SK-N-SH (cell line): ENCODE measurements around the gene JOSD1. TPM values are rescaled to one million over a fixed set of nuclear protein-coding genes. Genes with fewer than 3 reads are reported as not detected.

Source experiments
- CTCF ChIA-PET: fragments of 300-600, 350-600 bp; formaldehyde crosslinking; extraction: SDS; loops from one replicate; lab custom pipeline; 2021; lab: Yijun Ruan, JAX
- POLR2A ChIA-PET: fragments of 350-600 bp; sonication (Branson Sonifier 250); formaldehyde crosslinking; extraction: SDS; loops from one replicate; lab custom pipeline; 2020; ENCODE audit warnings: antibody characterized with exemption, inconsistent platforms; lab: Yijun Ruan, JAX
- DNase-seq: peaks from one replicate; pipeline ENCODE4 v3.0.0; 2012
- H2AFZ ChIP-seq: fragments of 200-600 bp; sonication (generic); 2 replicates; pipeline ENCODE4 v1.8.1; 2016; ENCODE audit warnings: antibody characterized with exemption, mild to moderate bottlenecking, low read depth
- H3F3A ChIP-seq: fragments of 200-600 bp; sonication (generic); replicated peaks from 2 replicates; pipeline ENCODE3; 2016; ENCODE audit warnings: antibody characterized with exemption, mild to moderate bottlenecking; ENCODE audit not compliant: insufficient read depth
- H3K27ac ChIP-seq, 2 experiments: fragments of 200-500 bp in 1 of 2; fragments of 200-600 bp in 1 of 2; sonication (Bioruptor generic) in 1 of 2; sonication (generic), shearing (Covaris generic) in 1 of 2; 2 replicates each; pipeline versions ENCODE4 v1.5.1 to v1.6.1; 2014 to 2016; ENCODE audit warnings: low read depth in 2 of 2, inconsistent platforms in 1 of 2, low read length in 1 of 2, mild to moderate bottlenecking in 1 of 2, mixed read lengths in 1 of 2
- H3K27me3 ChIP-seq: fragments of 200-600 bp; sonication (generic), shearing (Covaris generic); 2 replicates; pipeline ENCODE4 v1.6.1; 2016; ENCODE audit warnings: mixed run types; ENCODE audit not compliant: insufficient read depth
- H3K36me3 ChIP-seq, 2 experiments: fragments of 200-500 bp in 1 of 2; fragments of 200-600 bp in 1 of 2; sonication (Bioruptor generic) in 1 of 2; sonication (generic) in 1 of 2; replicated peaks in 1 of 2; 2 replicates each; pipeline versions ENCODE3 to v1.5.1; 2014 to 2016; ENCODE audit warnings: low read length in 1 of 2, mild to moderate bottlenecking in 1 of 2; ENCODE audit not compliant: insufficient read depth in 2 of 2, control insufficient read depth in 1 of 2
- H3K4me1 ChIP-seq, 2 experiments: fragments of 200-500 bp in 1 of 2; fragments of 200-600 bp in 1 of 2; sonication (Bioruptor generic) in 1 of 2; sonication (generic), shearing (Covaris generic) in 1 of 2; 2 replicates each; pipeline versions ENCODE4 v1.5.1 to v1.6.1; 2014 to 2016; ENCODE audit warnings: low read depth in 1 of 2, low read length in 1 of 2, mixed run types in 1 of 2; ENCODE audit not compliant: insufficient read depth in 2 of 2, control insufficient read depth in 1 of 2
- H3K4me2 ChIP-seq: fragments of 200-600 bp; sonication (generic), shearing (Covaris generic); 2 replicates; pipeline ENCODE4 v1.6.1; 2017; ENCODE audit warnings: mixed run types
- H3K4me3 ChIP-seq, 2 experiments: fragments of 200-500 bp in 1 of 2; fragments of 200-600 bp in 1 of 2; sonication (Bioruptor generic) in 1 of 2; sonication (generic), shearing (Covaris generic) in 1 of 2; 2 replicates each; pipeline versions ENCODE4 v1.5.1 to v1.8.1; 2014 to 2016; ENCODE audit warnings: low read depth in 2 of 2, inconsistent platforms in 1 of 2, low read length in 1 of 2, mild to moderate bottlenecking in 1 of 2, mixed read lengths in 1 of 2, moderate library complexity in 1 of 2
- H3K79me2 ChIP-seq: fragments of 200-600 bp; sonication (generic); 2 replicates; pipeline ENCODE4 v1.8.1; 2017; ENCODE audit warnings: mild to moderate bottlenecking; ENCODE audit not compliant: insufficient read depth
- H3K9ac ChIP-seq: fragments of 200-600 bp; sonication (generic); 2 replicates; pipeline ENCODE4 v1.6.1; 2017; ENCODE audit warnings: mixed run types
- H3K9me2 ChIP-seq: fragments of 200-600 bp; sonication (generic); 2 replicates; pipeline ENCODE4 v1.6.1; 2017; ENCODE audit warnings: mixed run types
- H3K9me3 ChIP-seq: fragments of 200-600 bp; sonication (generic); 2 replicates; pipeline ENCODE4 v1.6.1; 2017; ENCODE audit warnings: mixed run types, mild to moderate bottlenecking, moderate library complexity
- H4K20me1 ChIP-seq: fragments of 200-600 bp; sonication (generic); 2 replicates; pipeline ENCODE4 v1.6.1; 2017; ENCODE audit warnings: mild to moderate bottlenecking, mixed run types; ENCODE audit not compliant: insufficient read depth
- ELF1 ChIP-seq: IDR thresholded peaks from 2 replicates; pipeline ENCODE4 v1.4.0; 2012
- EP300 ChIP-seq, 2 experiments: IDR thresholded peaks; 2 replicates each; pipeline versions ENCODE4 v1.4.0 to v1.6.1; 2012; ENCODE audit warnings: borderline replicate concordance in 1 of 2, low read depth in 1 of 2, low read length in 1 of 2
- EZH2phosphoT487 ChIP-seq: fragments of 200-600 bp; sonication (generic); IDR thresholded peaks from 2 replicates; pipeline ENCODE4 v1.6.1; 2017; ENCODE audit warnings: low read depth, mixed run types, mild to moderate bottlenecking, antibody characterized with exemption, moderate library complexity, borderline replicate concordance
- FOXJ3 ChIP-seq: sonication (generic); formaldehyde crosslinking; IDR thresholded peaks from 2 replicates; pipeline ENCODE4 v1.5.1; 2020; ENCODE audit warnings: mild to moderate bottlenecking, missing genetic modification reagents
- FOXM1 ChIP-seq: IDR thresholded peaks from 2 replicates; pipeline ENCODE4 v1.4.0; 2012; ENCODE audit warnings: low read depth, mild to moderate bottlenecking
- IRF3 ChIP-seq: fragments of 150-350 bp; IDR thresholded peaks from 2 replicates; pipeline ENCODE4 v1.6.1; 2016; ENCODE audit warnings: mild to moderate bottlenecking, low read depth, low read length
- JUND ChIP-seq: IDR thresholded peaks from 2 replicates; pipeline ENCODE4 v1.4.0; 2012
- MAX ChIP-seq: IDR thresholded peaks from 2 replicates; pipeline ENCODE4 v1.4.0; 2012; ENCODE audit warnings: low read depth
- MEF2A ChIP-seq: IDR thresholded peaks from 2 replicates; pipeline ENCODE4 v1.4.0; 2012; ENCODE audit warnings: low read depth, borderline replicate concordance
- PBX3 ChIP-seq: IDR thresholded peaks from 2 replicates; pipeline ENCODE4; 2012
- RCOR1 ChIP-seq: fragments of 150-350 bp; IDR thresholded peaks from 2 replicates; pipeline ENCODE4 v1.6.1; 2017; ENCODE audit warnings: antibody characterized with exemption, low read length
- RXRA ChIP-seq: IDR thresholded peaks from 2 replicates; pipeline ENCODE4 v1.4.0; 2012; ENCODE audit warnings: low read depth, mild to moderate bottlenecking, borderline replicate concordance
- SMC3 ChIP-seq: IDR thresholded peaks from 2 replicates; pipeline ENCODE4 v1.6.1; 2012; ENCODE audit warnings: low read depth, low read length, improper control_type of control experiment
- TAF1 ChIP-seq: IDR thresholded peaks from 2 replicates; pipeline ENCODE4 v1.6.1; 2012; ENCODE audit warnings: low read depth, mild to moderate bottlenecking, low read length, moderate library complexity, borderline replicate concordance
- TCF12 ChIP-seq: IDR thresholded peaks from 2 replicates; pipeline ENCODE4 v1.4.0; 2012
- USF1 ChIP-seq: IDR thresholded peaks from 2 replicates; pipeline ENCODE4 v1.4.0; 2012; ENCODE audit warnings: low read depth, borderline replicate concordance
- USF2 ChIP-seq: fragments of 150-350 bp; IDR thresholded peaks from 2 replicates; pipeline ENCODE4 v1.6.1; 2017; ENCODE audit warnings: antibody characterized with exemption, low read length, low read depth, borderline replicate concordance
- YY1 ChIP-seq: IDR thresholded peaks from 2 replicates; pipeline ENCODE4 v1.4.0; 2012; ENCODE audit warnings: low read depth, mild to moderate bottlenecking
- ZBTB33 ChIP-seq: IDR thresholded peaks from 2 replicates; pipeline ENCODE4 v1.4.0; 2012; ENCODE audit warnings: low read depth, borderline replicate concordance
- WGBS: methylation state at CpG from one replicate; pipeline ENCODE4 v1.1.6; 2017; ENCODE audit warnings: low lambda C conversion rate; 5-methylcytosine and 5-hydroxymethylcytosine counted together
- polyA plus RNA-seq, 3 experiments: library from polyadenylated mRNA; depleted of rRNA; stranded (reverse); fragments of >200 nt; gene quantifications; 2 replicates each; pipeline ENCODE4 v1.2.3, GENCODE V29; 2012

JOSD1 gene
- polyA plus RNA-seq, 1 of the 3 experiments (the other 2 are of a cell fraction) = 17.8 TPM

GRCh38 chr22:38742176-38742942, 41.6 kb upstream of the JOSD1 start:
- WGBS = 90% methylated on average over 15 of the region's 25 CpGs
- no peak for TF ChIP-seq FOXM1
- TF ChIP-seq EP300 (IDR thresholded peaks at IDR 0.05; ENCODE audit: borderline replicate concordance in 1 of 2, low read depth in 1 of 2, low read length in 1 of 2) = no peak
- no peak for TF ChIP-seq IRF3
- TF ChIP-seq TAF1 = no peak
- ChIA-PET CTCF (interaction anchor here (0.8 to 1.3 kb wide), 4 partner anchors 9 to 27 kb away, joined by 3 read pairs; no protein-coding TSS in a partner anchor), POLR2A (no interaction called here)
- Histone ChIP-seq H3K9ac (no peak overlapping the region), H3K4me2 (no peak overlapping the region), H4K20me1 (no peaks in the 10 kb centered on the region), H3K79me2 (no peaks in the 10 kb centered on the region), H3K9me2 (no peaks in the 10 kb centered on the region), H3K27me3 (no peaks in the 10 kb centered on the region), H3K4me1 (no peaks in the 10 kb centered on the region), H3F3A (no peaks in the 10 kb centered on the region), H3K4me3 (no peak overlapping the region), H3K36me3 (peaks cover 0 to 9% of the 10 kb centered on the region in 2 experiments), H3K9me3 (no peaks in the 10 kb centered on the region), H3K27ac (no peak overlapping the region), H2AFZ (no peak overlapping the region)
- DNase-seq = no peak

- no peaks in the 10 kb centered on the region for H3K79me2 ChIP-seq
- no peaks in the 10 kb centered on the region for H4K20me1 ChIP-seq
- no peak overlapping the region for H3K27ac ChIP-seq
- peaks cover 0 to 9% of the 10 kb centered on the region in 2 experiments for H3K36me3 ChIP-seq
- H3K9me2 ChIP-seq = no peaks in the 10 kb centered on the region
- no peaks in the 10 kb centered on the region for H3F3A ChIP-seq
- ChIA-PET CTCF (interaction anchor here (1.3 kb wide), 1 partner anchor 17 kb away, joined by 3 read pairs; no protein-coding TSS in a partner anchor), POLR2A (no interaction called here)
- no peaks in the 10 kb centered on the region for H3K9me3 ChIP-seq
- DNase-seq = no peak
- H3K4me1 ChIP-seq = no peaks in the 10 kb centered on the region
- no peaks in the 10 kb centered on the region for H3K27me3 ChIP-seq
- H2AFZ ChIP-seq = no peak overlapping the region
- 97% methylated on average over 6 of the region's 10 CpGs for WGBS
- H3K4me2 ChIP-seq = no peak overlapping the region
- no peak overlapping the region for H3K4me3 ChIP-seq
- no peak overlapping the region for H3K9ac ChIP-seq
- TF ChIP-seq RCOR1 = no peak
- TF ChIP-seq USF2 = no peak
- no peak for TF ChIP-seq EZH2phosphoT487
- no peak for TF ChIP-seq MAX
- no peak for TF ChIP-seq JUND
- no peak for TF ChIP-seq FOXJ3 (CRISPR knock-in tag)
- TF ChIP-seq MEF2A = no peak
- no peak for TF ChIP-seq RXRA
- TF ChIP-seq TAF1 = no peak
- no peak for TF ChIP-seq USF1
- TF ChIP-seq SMC3 = no peak
- TF ChIP-seq YY1 = no peak
- TF ChIP-seq PBX3 = no peak
- no peak for TF ChIP-seq TCF12
- TF ChIP-seq ZBTB33 = no peak
- TF ChIP-seq ELF1 = no peak
These were observed 40.8 kb upstream of the JOSD1 start for GRCh38 chr22:38741576-38741975.
